C4-2B (cell line): Measurements from ENCODE around the gene XKR7.

Experiments
- H3K27ac ChIP-seq: fragments of 450-650 bp; 2 replicates; pipeline ENCODE4 v1.5.1; 2017
- CTCF ChIP-seq: fragments of 450-650 bp; conservative IDR thresholded peaks from 2 replicates; pipeline ENCODE4 v1.5.1; 2017; ENCODE audit warnings: mild to moderate bottlenecking
- ZFX ChIP-seq: fragments of 450-650 bp; IDR thresholded peaks from 2 replicates; pipeline ENCODE4 v1.6.1; 2017

The XKR7 gene

GRCh38 chr20:31954500-31954899, 13.5 kb upstream of the XKR7 start:
- TF ChIP-seq CTCF (no peak), ZFX (no peak)
- H3K27ac ChIP-seq, result no peak overlapping the region

- TF ChIP-seq ZFX (no peak), CTCF (no peak)
- no peak overlapping the region for H3K27ac ChIP-seq
Measured at GRCh38 chr20:31956556-31957526, 11.1 kb upstream of the XKR7 start.

GRCh38 chr20:31962761-31963160, 5.2 kb upstream of the XKR7 start:
- H3K27ac ChIP-seq, result no peak overlapping the region
- TF ChIP-seq CTCF (no peak), ZFX (no peak)

- TF ChIP-seq ZFX (no peak), CTCF (no peak)
- H3K27ac ChIP-seq, result no peak overlapping the region
Measured at GRCh38 chr20:31963889-31964288, 4.1 kb upstream of the XKR7 start.

- no peak for TF ChIP-seq ZFX
- TF ChIP-seq CTCF, result no peak
- no peak overlapping the region for H3K27ac ChIP-seq
Measured at GRCh38 chr20:31966991-31967655, 828 bp upstream of the XKR7 start.

GRCh38 chr20:31968291-31969126, 558 bp downstream of the XKR7 start:
- TF ChIP-seq CTCF (no peak), ZFX (no peak)
- no peak overlapping the region for H3K27ac ChIP-seq
